Measurements from ENCODE around the gene CLCN1.
"Not testable (repeated sequence)": the region's sequence is repeated elsewhere in the genome, so short reads cannot be mapped to it uniquely, and the experiment has no call there.

Gene CLCN1

GRCh38 chr7:143385891-143386781 lies 70.2 kb downstream of the CLCN1 start:
- no peak for DNase-seq (ENCODE audit: low spot score)

GRCh38 chr7:143387156-143387975 lies 71.5 kb downstream of the CLCN1 start:
- no peak for DNase-seq (ENCODE audit: low spot score)

DNA sequence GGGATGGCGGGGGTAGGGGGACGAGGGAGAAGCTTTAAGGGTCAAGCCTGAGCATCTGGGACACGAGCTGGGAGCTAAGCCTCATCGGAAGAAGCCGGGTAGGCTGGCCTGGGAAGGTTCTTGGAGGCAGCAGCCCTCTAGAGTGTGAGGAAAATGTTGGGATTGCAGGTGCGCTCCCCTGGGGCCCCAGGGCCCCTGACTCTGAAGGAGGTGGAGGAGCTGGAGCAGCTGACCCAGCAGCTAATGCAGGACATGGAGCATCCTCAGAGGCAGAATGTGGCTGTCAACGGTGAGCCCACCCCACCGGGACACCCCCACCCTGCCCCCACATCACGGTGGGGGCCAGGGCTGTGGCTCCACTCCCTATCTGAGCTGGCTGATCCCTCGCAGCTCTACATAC lies 72.1 kb downstream of the CLCN1 start:
- DNase-seq (ENCODE audit: low spot score), result no peak

DNA sequence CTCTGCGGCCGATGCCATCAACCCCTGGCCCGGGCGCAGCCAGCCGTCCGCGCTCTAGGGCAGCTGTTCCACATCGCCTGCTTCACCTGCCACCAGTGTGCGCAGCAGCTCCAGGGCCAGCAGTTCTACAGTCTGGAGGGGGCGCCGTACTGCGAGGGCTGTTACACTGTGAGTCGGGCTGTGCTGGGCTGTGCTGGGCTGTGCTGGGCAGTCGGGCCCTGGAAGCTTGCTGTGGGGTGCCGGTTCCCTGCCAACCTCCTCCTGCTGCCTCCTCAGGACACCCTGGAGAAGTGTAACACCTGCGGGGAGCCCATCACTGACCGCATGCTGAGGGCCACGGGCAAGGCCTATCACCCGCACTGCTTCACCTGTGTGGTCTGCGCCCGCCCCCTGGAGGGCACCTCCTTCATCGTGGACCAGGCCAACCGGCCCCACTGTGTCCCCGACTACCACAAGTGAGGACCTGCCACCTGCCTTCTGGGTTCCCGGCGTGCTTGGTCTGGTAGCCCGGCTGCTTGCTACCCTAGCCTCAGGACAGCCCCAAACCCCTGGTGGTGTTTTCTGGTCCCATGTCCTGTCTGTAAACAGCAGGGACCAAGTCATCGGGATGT lies 72.7 kb downstream of the CLCN1 start:
- DNase-seq (ENCODE audit: low spot score), result no peak

- no peak for DNase-seq (ENCODE audit: low spot score)
These were observed 73.6 kb downstream of the CLCN1 start for GRCh38 chr7:143389316-143390103.

DNA sequence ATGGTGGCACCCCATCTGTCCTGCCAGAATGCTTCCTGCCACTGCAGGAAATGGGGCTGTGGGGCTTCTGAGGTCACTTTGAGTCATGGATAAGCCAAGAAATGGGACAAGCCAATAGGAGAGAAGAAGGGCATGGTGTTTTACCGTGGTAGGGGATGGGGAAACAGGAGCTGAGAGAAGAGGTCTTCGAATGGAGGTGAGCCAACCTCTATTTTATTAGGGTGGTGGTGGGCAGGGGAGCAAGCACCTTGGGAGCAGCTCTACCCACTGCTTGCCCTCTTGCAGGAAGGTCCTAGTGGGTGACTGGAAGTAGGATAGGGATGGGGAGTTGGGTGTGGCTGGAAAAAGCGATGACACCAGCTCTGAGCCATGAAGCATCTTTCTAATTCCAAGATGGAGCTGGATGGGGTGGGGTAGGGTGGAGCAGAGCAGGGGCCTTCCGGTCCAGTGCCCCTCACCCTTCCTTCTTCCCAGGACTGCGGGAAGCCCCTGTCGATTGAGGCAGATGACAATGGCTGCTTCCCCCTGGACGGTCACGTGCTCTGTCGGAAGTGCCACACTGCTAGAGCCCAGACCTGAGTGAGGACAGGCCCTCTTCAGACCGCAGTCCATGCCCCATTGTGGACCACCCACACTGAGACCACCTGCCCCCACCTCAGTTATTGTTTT lies 74.3 kb downstream of the CLCN1 start:
- no peak for DNase-seq (ENCODE audit: low spot score)

- no peak for DNase-seq (ENCODE audit: low spot score)
These were observed 74.9 kb downstream of the CLCN1 start for GRCh38 chr7:143390773-143391317.

DNA sequence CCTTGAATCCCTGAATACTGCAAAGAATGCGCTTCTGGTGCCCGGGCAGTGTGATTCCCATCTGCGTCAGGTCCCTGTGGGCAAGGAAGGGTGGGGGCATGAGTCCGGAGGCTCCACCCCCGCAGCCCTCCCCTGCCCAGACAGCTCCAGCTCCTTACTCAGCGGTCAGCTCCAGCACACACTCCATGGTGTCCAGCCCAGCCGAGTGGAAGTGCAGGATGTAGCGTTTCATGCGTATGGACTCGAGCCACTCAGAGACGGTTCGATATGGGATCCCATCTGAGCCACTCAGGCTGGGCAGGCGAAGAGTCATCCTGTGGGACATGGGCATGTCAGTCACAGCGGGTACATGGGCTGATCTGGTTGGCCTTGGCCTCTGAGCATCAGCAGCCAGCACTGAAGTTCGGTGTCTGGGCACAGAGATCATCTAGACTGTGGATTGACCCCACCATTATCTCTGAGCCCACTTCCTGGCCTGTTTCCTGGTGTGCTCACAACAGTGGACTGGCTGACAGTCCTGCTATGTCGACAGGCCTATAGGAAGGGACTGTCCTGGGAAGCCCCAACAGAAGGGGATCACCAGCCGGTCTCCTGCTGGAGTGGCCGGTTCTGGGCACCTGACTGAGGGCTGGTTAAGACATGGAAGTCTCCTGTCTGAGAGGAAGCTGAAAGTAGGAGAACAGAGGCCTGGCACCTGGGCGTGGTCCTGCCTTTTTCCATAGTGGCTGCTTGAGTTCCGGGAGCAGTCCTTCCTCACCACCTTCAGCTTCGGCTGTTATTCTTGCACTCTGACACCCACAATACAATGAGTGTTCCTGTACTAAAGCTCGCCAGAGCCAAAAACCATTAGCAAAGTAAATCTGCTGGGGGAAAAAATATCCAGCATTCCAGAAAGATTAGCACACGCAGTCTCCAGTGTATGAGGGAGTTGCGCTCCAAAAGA lies 75.8 kb downstream of the CLCN1 start:
- no peak for DNase-seq (ENCODE audit: low spot score)

GRCh38 chr7:143392427-143392826 lies 76.5 kb downstream of the CLCN1 start:
- not testable (repeated sequence) for DNase-seq (ENCODE audit: low spot score)

- no peak for DNase-seq (ENCODE audit: low spot score)
These were observed 77.0 kb downstream of the CLCN1 start for GRCh38 chr7:143392875-143393266.

GRCh38 chr7:143393267-143394041 lies 77.5 kb downstream of the CLCN1 start:
- no peak for DNase-seq (ENCODE audit: low spot score)

DNA sequence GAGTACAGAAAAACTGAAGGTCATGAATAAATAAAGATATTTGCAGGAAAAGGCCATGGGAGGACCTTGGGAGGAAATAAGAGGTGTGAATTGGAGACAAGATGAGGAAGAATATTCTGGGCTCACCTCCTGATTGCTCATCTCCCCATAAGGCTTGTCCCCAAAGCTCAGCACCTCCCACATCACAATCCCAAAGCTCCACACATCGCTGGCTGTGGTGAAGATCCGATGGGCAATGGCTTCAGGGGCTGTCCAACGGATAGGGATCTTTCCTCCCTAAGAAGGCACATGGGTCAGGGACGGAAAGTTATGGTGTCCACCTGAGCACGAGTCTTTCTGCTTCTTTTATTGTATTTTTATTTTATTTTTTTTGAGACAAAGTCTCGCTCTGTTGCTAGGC lies 78.2 kb downstream of the CLCN1 start:
- DNase-seq (ENCODE audit: low spot score), result no peak

GRCh38 chr7:143394777-143395176 lies 78.9 kb downstream of the CLCN1 start:
- no peak for DNase-seq (ENCODE audit: low spot score)

DNA sequence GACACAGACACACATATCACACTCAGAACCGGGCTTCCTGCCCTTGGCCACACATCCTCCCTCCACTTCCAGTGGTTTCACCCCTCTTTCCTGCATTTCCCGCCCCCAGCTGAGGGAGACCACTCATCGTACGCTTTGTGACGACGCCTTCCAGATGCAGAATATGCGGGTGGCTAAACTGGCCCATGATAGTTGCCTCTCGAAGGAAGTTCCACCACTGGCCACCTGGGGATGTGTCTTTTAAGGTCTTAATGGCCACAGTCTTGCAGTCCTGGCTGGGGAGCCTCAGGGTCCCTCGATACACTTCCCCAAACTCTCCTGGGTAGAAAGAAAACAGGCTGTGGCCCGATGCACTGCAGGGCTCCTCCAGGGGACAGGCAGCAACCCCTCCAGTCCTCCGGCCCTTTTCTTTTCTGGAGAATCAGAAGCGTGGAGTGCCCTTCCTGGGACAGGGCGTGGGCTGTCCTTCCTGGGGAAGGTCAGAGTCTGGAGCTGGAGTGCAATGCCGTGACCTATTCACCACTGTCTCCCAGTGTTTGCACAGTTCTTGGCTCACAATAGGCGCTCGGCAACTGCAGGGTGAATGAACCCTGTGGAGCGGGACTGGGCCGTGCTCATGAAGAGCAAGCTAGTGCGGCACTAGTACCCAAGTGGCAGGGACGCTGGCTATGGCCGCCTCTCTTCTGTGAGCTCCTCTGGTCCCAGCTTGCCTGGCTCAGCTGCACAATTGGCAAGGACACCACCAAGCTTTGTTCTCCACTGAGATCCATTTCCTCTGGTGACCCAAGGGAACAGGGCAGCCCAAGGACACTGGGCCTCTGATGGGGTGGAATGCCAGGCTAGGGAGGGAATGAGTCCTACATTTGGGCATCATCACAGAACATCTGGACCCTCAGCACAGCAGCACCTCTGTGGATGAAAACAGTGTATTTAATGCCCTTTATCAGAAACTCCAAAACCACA lies 79.6 kb downstream of the CLCN1 start:
- no peak for DNase-seq (ENCODE audit: low spot score)

GRCh38 chr7:143396182-143396581 lies 80.3 kb downstream of the CLCN1 start:
- DNase-seq (ENCODE audit: low spot score), result no peak

GRCh38 chr7:143396625-143397556 lies 81.0 kb downstream of the CLCN1 start:
- DNase-seq (ENCODE audit: low spot score), result no peak
